Forelimb muscle (tissue), 1 donor: ENCODE results near the gene PREPL. TPM values are rescaled to one million over a fixed set of nuclear protein-coding genes. Genes with fewer than 3 reads are reported as not detected.
"Not testable (repeated sequence)": the region's sequence is repeated elsewhere in the genome, so short reads cannot be mapped to it uniquely, and the experiment has no call there.

Experiments used
- DNase-seq: peaks from one replicate; pipeline ENCODE4 v3.0.0-alpha.2; 2013; ENCODE audit warnings: low read depth
- polyA plus RNA-seq: library from polyadenylated mRNA; unstranded; fragments of 120-200 nt; gene quantifications from one replicate; pipeline ENCODE4 v1.2.1, GENCODE V29; 2013; ENCODE audit not compliant: insufficient read length

The PREPL gene
- polyA plus RNA-seq, 1 donor: 177 TPM

- no peak for DNase-seq
Measured at GRCh38 chr2:44348400-44348799, 12.9 kb downstream of the PREPL start.

- DNase-seq: no peak
Measured at GRCh38 chr2:44347526-44347925, 13.8 kb downstream of the PREPL start.

DNA sequence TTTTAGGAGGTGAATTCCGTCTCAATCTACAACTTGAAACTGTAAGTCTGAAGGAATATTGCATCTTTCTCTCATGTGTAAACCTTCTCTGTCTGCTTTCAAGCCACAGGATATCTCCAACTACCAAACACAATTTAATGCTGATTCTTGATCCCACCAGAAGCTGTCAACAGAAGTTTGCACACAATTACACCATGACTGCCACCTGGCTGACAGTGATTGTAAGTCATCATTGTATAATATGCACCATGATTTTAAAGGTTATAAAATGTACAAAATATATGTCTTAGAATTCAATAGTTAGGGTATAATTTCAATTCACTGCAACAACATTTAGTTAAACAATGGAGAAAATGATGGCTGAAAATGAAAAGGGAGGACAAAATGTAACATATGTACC lies 18.4 kb downstream of the PREPL start:
- DNase-seq: no peak

- DNase-seq: no peak
Measured at GRCh38 chr2:44335806-44336538, 25.3 kb downstream of the PREPL start.

DNA sequence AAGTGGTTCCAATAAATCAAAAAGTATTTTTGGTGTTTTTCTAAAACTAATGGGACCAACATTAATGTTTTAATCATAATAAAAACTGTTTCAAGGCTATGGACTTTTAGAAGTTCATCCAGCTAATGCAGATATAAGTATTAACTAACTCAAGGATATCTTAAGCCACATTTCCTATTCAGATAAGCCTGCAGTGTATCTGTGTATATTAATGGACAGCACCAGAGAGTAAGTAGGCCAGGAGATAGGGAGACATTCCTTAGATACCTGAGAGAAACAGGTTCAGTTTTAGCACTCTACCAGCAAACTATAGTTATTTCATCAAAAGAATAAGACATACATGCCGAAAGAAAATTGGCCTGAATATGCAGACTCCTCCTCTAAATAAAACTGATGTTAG lies 27.3 kb downstream of the PREPL start:
- no peak for DNase-seq

- no peak for DNase-seq
Measured at GRCh38 chr2:44330801-44331200, 30.5 kb downstream of the PREPL start.

- DNase-seq: no peak
Measured at GRCh38 chr2:44329343-44329742, 32.0 kb downstream of the PREPL start.

- DNase-seq: no peak
Measured at GRCh38 chr2:44328750-44329149, 32.5 kb downstream of the PREPL start.

DNA sequence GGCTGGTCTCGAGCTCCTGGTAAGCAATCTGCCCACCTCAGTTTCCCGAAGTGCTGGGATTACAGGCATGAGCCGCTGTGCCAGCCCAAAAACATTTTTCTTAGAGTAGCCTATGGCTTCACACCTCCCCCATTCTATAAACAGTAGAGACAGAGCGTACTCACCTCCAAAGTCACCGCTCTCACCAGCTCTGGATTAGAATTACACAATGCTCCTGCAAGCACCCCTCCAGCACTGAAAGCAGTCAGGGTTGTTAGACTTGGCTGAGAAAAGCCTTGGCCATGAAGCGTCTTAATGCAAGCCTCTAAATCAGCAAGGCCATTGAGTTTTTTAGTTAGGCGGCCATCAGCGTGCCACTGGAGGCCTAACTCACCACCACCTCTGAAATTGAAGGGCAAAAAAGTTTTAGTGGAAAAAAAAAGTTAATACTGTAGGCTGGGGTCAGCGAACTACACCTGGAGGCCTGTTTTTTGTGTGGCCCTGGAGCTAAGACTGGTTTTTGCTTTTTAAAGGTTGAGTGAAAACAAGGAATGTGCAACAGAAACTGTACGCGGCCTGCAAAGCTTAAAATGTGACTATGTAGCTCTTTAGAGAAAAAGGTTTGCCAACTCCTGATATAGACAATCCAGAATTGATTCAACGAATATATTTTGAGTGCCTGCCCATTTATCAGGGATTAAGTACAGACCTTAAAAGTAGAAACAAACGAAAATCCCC lies 34.6 kb downstream of the PREPL start:
- no peak for DNase-seq

GRCh38 chr2:44325897-44326296 lies 35.4 kb downstream of the PREPL start:
- no peak for DNase-seq

- DNase-seq: no peak
Measured at GRCh38 chr2:44324971-44325426, 36.3 kb downstream of the PREPL start.

- no peak for DNase-seq
Measured at GRCh38 chr2:44321360-44321759, 39.9 kb downstream of the PREPL start.

DNA sequence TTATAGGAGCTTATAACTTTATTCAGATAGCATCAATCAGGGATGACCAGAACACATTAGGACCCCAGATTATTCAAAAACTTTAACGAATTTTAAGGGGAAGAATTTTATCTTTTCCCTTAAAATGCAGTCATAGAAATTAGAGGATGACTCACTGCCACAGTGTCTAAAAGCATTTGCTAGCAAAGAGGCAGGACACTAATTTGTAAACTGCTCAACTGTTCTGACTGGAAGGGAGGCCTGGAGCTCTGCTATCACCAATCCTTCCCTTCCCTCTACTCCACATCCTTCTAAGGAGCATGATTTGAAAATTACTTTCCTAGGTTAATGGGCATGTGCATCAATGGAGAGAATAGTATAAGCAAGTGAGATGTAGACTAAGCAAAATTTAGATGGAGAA lies 40.5 kb downstream of the PREPL start:
- no peak for DNase-seq

DNA sequence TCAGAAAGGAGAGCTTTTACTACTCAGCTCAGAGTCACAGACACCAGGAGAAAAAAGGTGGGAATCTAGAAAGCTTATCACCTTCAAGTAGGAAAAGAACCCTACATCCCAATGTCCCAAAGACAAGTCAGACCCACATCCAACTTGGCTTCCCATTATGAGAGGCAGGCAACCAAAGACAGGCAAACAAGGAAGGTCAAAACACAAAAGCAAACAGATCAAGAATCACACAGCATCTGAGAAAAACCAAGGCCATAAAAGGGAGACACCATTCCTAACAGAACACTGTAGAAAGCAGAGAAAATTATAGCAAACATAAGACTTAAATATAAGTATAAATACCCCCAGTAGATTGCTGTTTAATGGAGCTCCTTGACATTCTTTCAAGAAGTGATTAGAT lies 45.3 kb downstream of the PREPL start:
- DNase-seq: no peak

DNA sequence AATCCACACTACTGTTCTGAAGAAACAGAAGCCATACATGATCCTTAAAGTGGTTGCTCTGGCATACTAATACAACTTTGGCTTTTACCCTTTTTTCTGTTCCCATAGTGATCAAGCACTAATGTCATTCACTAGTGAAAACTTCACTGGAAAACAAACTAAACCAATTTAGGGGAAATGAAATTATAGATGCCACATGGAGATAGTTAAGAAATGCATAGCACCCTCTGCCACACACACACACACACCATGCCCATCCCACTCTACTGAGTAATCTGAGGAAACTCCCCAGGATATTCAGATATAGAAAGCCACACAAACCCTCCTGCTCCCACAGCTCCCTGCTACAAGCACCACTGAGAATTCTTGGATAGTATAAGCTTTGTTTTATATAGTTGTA lies 46.9 kb downstream of the PREPL start:
- DNase-seq: no peak

DNA sequence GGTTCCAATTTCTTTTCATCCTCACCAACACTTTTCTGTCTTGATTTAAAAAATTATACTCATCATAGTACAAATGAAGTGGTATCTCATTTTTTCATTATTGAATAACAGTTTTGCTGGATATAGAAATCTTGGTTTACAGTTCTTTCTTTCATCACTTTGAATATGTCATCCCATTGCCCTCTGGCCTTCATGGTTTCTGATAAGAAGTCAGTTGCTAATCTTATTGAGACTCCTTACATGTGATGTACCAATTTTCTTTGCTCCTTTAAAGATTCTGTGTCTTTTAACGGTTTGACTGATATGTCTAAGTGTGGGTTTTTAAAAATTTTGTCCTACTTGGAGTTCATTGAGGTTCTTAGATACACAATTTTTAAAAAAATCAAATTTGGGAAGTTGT lies 51.0 kb downstream of the PREPL start:
- no peak for DNase-seq

- no peak for DNase-seq
Measured at GRCh38 chr2:44305882-44306281, 55.4 kb downstream of the PREPL start.

DNA sequence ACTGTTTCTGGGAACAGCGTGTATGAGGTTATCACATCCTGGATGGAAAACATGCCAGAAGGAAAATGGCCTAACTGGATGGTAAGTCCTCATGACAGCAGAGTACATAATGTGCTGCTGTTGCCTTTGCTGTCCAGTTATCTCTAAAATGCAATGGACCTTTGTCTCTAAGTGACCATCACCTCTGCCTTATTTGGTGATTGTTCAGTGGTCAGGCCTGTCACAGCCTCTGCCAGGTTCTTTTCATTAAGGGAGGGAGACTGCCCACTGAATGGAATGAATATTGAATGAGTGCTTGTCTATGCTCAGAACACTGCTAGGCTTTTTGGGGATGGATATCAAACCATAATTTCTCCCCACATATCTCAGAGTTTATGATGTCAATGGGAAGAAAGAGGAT lies 57.0 kb downstream of the PREPL start:
- DNase-seq: no peak

DNA sequence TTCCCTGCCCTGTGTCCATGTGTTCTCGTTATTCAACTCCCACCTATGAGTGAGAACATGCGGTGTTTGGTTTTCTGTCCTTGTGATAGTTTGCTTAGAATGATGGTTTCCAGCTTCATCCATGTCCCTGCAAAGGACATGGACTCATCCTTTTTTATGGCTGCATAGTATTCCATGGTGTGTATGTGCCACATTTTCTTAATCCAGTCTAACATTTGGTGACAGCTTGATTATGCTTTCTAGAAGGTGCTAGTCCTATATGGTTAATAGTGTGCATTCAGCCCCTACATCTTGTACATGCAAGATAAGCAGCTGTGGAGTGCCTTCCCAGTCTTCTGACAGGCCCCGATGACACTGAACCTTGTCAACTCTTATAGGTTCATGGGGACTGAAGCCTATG lies 57.5 kb downstream of the PREPL start:
- DNase-seq: not testable (repeated sequence)

GRCh38 chr2:44301111-44301510 lies 60.2 kb downstream of the PREPL start:
- no peak for DNase-seq

GRCh38 chr2:44299635-44300034 lies 61.7 kb downstream of the PREPL start:
- no peak for DNase-seq

GRCh38 chr2:44297431-44297830 lies 63.9 kb downstream of the PREPL start:
- no peak for DNase-seq

- no peak for DNase-seq
Measured at GRCh38 chr2:44296653-44297052, 64.6 kb downstream of the PREPL start.
